Measurements from ENCODE around the gene ATG16L2. TPM values are rescaled to one million over a fixed set of nuclear protein-coding genes. Genes with fewer than 3 reads are reported as not detected.

ATG16L2 gene
- total and polyA plus RNA-seq, 9 of the 15 experiments (the other 6 are each of a cell fraction or from before 2014, with no cell fraction given), result 0.18 to 11.2 (median 6.2) TPM

DNA sequence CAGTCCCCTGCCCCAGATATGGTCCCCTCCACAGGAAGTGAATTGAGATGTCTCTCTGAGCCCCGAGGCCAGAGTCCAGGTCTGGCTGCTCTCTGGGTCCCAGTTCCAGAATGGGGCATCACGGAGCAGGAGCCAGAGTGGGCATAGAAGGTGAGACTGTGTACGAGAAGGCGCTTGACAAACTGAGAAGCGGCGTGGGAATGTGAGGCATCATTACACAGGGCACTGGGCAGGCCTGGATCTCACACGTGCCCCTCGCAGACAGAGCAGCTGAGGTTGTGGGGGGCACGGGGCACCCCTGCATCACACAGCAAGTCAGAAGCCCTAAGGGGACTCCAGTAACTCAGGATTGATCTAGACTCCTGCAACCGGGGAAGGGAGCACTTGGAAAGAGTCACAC lies 29.5 kb upstream of the ATG16L2 start (continued):
- TF ChIP-seq E2F1 (CRISPR knock-in tag; IDR thresholded peaks at IDR 0.05) (no peak), MITF (IDR thresholded peaks at IDR 0.05) (no peak), ZNF311 (CRISPR knock-in tag; IDR thresholded peaks at IDR 0.05) (no peak), STAT5B (CRISPR knock-in tag; IDR thresholded peaks at IDR 0.05) (no peak), CHD2 (IDR thresholded peaks at IDR 0.05; ENCODE audit: low read depth, low read length) (no peak), ETV6 (IDR thresholded peaks at IDR 0.05; ENCODE audit: borderline replicate concordance in 1 of 2, low read depth in 2 of 2, low read length in 1 of 2) (no peak), ETV6 (CRISPR knock-in tag; IDR thresholded peaks at IDR 0.05; ENCODE audit: borderline replicate concordance) (no peak), ATF4 (CRISPR knock-in tag; IDR thresholded peaks at IDR 0.05) (no peak), FIP1L1 (IDR thresholded peaks at IDR 0.05; ENCODE audit: low read depth, low read length, poor library complexity, severe bottlenecking) (no peak)

Measured in K562 (cell line).